HepG2 (cell line): Measurements from ENCODE around the gene LAPTM4A. TPM values are rescaled to one million over a fixed set of nuclear protein-coding genes. Genes with fewer than 3 reads are reported as not detected.

Source experiments
- ATF1 ChIP-seq: IDR thresholded peaks from 2 replicates; pipeline ENCODE4 v1.6.1; 2016; ENCODE audit warnings: mild to moderate bottlenecking, control low read depth
- CENPT ChIP-seq: sonication (generic); formaldehyde crosslinking; IDR thresholded peaks from 2 replicates; pipeline ENCODE4 v1.8.0; 2022; ENCODE audit warnings: low read depth, mild to moderate bottlenecking, moderate library complexity, missing genetic modification reagents
- CREM ChIP-seq, 2 experiments: sonication (generic) in 1 of 2; formaldehyde crosslinking in 1 of 2; IDR thresholded peaks; 2 replicates each; pipeline versions ENCODE4 v1.4.0 to v1.6.1; 2016 to 2020; ENCODE audit warnings: antibody characterized with exemption in 1 of 2, mild to moderate bottlenecking in 1 of 2, missing genetic modification reagents in 1 of 2
- DNMT3B ChIP-seq: conservative IDR thresholded peaks from 2 replicates; pipeline ENCODE4 v1.6.1; 2016; ENCODE audit warnings: missing biosample characterization, control low read depth
- FOXC1 ChIP-seq: sonication (generic); formaldehyde crosslinking; IDR thresholded peaks from 2 replicates; pipeline ENCODE4 v1.8.0; 2022; ENCODE audit warnings: mild to moderate bottlenecking, missing genetic modification reagents, borderline replicate concordance
- FUBP1 ChIP-seq: sonication (generic); formaldehyde crosslinking; IDR thresholded peaks from 2 replicates; pipeline ENCODE4 v1.5.1; 2020; ENCODE audit warnings: missing genetic modification reagents, mild to moderate bottlenecking, borderline replicate concordance
- GABPA ChIP-seq, 2 experiments: IDR thresholded peaks; 2 replicates each; pipeline ENCODE4 v1.6.1; 2011 to 2016; ENCODE audit warnings: low read depth in 2 of 2, low read length in 1 of 2, missing biosample characterization in 1 of 2, missing genetic modification characterization in 1 of 2
- HOXA3 ChIP-seq: sonication (generic); formaldehyde crosslinking; IDR thresholded peaks from 2 replicates; pipeline ENCODE4 v1.5.0; 2020; ENCODE audit warnings: missing genetic modification reagents
- KDM2A ChIP-seq: sonication (generic); formaldehyde crosslinking; IDR thresholded peaks from 2 replicates; pipeline ENCODE4 v1.4.0; 2020; ENCODE audit warnings: low read depth, missing genetic modification reagents, borderline replicate concordance
- MTERF4 ChIP-seq: sonication (generic); formaldehyde crosslinking; IDR thresholded peaks from 2 replicates; pipeline ENCODE4 v1.8.0; 2023; ENCODE audit warnings: mild to moderate bottlenecking, missing genetic modification reagents
- NKX3-1 ChIP-seq: sonication (generic); formaldehyde crosslinking; IDR thresholded peaks from 2 replicates; pipeline ENCODE4 v1.5.0; 2020; ENCODE audit warnings: missing genetic modification reagents
- RARG ChIP-seq: sonication (generic); formaldehyde crosslinking; IDR thresholded peaks from 2 replicates; pipeline ENCODE4 v1.4.0; 2020; ENCODE audit warnings: low read depth, mild to moderate bottlenecking, missing genetic modification reagents
- ZFP1 ChIP-seq: IDR thresholded peaks from 2 replicates; pipeline ENCODE4 v1.6.1; 2016
- ZMAT5 ChIP-seq: sonication (generic); formaldehyde crosslinking; IDR thresholded peaks from 2 replicates; pipeline ENCODE4 v1.5.0; 2020; ENCODE audit warnings: mild to moderate bottlenecking, low read depth, missing genetic modification reagents, borderline replicate concordance
- ZNF20 ChIP-seq: sonication (generic); formaldehyde crosslinking; IDR thresholded peaks from 2 replicates; pipeline ENCODE4 v1.4.0; 2020; ENCODE audit warnings: mild to moderate bottlenecking, moderate library complexity, missing genetic modification reagents
- ZNF331 ChIP-seq: sonication (generic); formaldehyde crosslinking; IDR thresholded peaks from 2 replicates; pipeline ENCODE4 v1.4.0; 2020; ENCODE audit warnings: missing genetic modification reagents
- ZNF501 ChIP-seq: sonication (generic); formaldehyde crosslinking; IDR thresholded peaks from 2 replicates; pipeline ENCODE4 v1.5.1; 2020; ENCODE audit warnings: mild to moderate bottlenecking, moderate library complexity, missing genetic modification reagents
- ZNF619 ChIP-seq: sonication (generic); formaldehyde crosslinking; IDR thresholded peaks from 2 replicates; pipeline ENCODE4 v1.4.0; 2020; ENCODE audit warnings: mild to moderate bottlenecking, missing genetic modification reagents
- ZNF646 ChIP-seq: sonication (generic); formaldehyde crosslinking; IDR thresholded peaks from 2 replicates; pipeline ENCODE4 v1.9.0; 2021; ENCODE audit warnings: mild to moderate bottlenecking, missing genetic modification reagents
- polyA plus RNA-seq, 8 experiments: library from polyadenylated mRNA; depleted of rRNA in 3 of 8; stranded (reverse) in 7 of 8; unstranded in 1 of 8; fragments of >200 nt; fragmentation: Illumina TruSeq in 4 of 8; extraction: Trizol in 4 of 8; gene quantifications; 2 replicates each; pipeline versions ENCODE4 v1.2.1 to v1.2.3, GENCODE V29; 2011 to 2016; ENCODE audit warnings: low read depth in 4 of 8, missing spikeins in 1 of 8, mixed read lengths in 1 of 8; ENCODE audit not compliant: insufficient read depth in 1 of 8
- total RNA-seq, 5 experiments: library from RNA; depleted of rRNA; stranded (reverse); fragments of >200 nt; fragmentation: Illumina TruSeq; extraction: Trizol; gene quantifications; 2 replicates each; pipeline ENCODE4 v1.2.3, GENCODE V29; 2016; ENCODE audit warnings: low read depth in 1 of 5

LAPTM4A gene
- total and polyA plus RNA-seq, 2 of the 13 experiments (the other 11 are each of a cell fraction or from before 2014, with no cell fraction given): 116 to 558 TPM

- TF ChIP-seq ZNF501 (peak; percentile 96), ZNF20 (CRISPR knock-in tag) (no peak), ZMAT5 (no peak), CENPT (CRISPR knock-in tag) (0 out of 2 replicates have a peak, but pooled peaks have one; percentile 80), RARG (CRISPR knock-in tag) (no peak; the same call in 1 of the 2 replicates), CREM (IDR thresholded peaks at IDR 0.05) (no peak; the same call in 1 of the 2 replicates), CREM (CRISPR knock-in tag; IDR thresholded peaks at IDR 0.05) (no peak), MTERF4 (CRISPR knock-in tag) (peak; percentile 94; the same call in 1 of the 2 replicates), GABPA (IDR thresholded peaks at IDR 0.05; ENCODE audit: low read depth, low read length) (peak; percentile 97), GABPA (CRISPR knock-in tag; IDR thresholded peaks at IDR 0.05; ENCODE audit: low read depth) (peak; percentile 91), ATF1 (CRISPR knock-in tag) (no peak), ZNF619 (peak; percentile 77; the same call in 1 of the 2 replicates), DNMT3B (CRISPR knock-in tag) (peak; percentile 81; the same call in 1 of the 2 replicates), HOXA3 (CRISPR knock-in tag) (peak; percentile 82; the same call in 1 of the 2 replicates), ZNF646 (CRISPR knock-in tag) (0 out of 2 replicates have a peak, but pooled peaks have one; percentile 13), NKX3-1 (CRISPR knock-in tag) (peak; percentile 87), FUBP1 (CRISPR knock-in tag) (peak; percentile 79; the same call in 1 of the 2 replicates), FOXC1 (peak; percentile 98), ZNF331 (CRISPR knock-in tag) (peak; percentile 88), KDM2A (CRISPR knock-in tag) (peak; percentile 100), ZFP1 (CRISPR knock-in tag) (peak; percentile 76; the same call in 1 of the 2 replicates)
These were observed 61.6 kb downstream of the LAPTM4A start, which contains the start of gene WDR35 (continued) for GRCh38 chr2:19989667-19990415.
